ENCODE results near the gene TTBK2.

Gene TTBK2

GRCh38 chr15:42736793-42737528 lies 183.6 kb downstream of the TTBK2 start, which contains the start of gene CDAN1 (continued):
- TF ChIP-seq ZNF792 (tag by site-specific recombination; IDR thresholded peaks at IDR 0.05) (no peak), ZNF521 (tag by site-specific recombination; IDR thresholded peaks at IDR 0.05) (no peak), ZNF473 (tag by site-specific recombination; IDR thresholded peaks at IDR 0.05) (no peak), ZNF600 (tag by site-specific recombination; IDR thresholded peaks at IDR 0.05) (peak; percentile 65; the same call in 1 of the 2 replicates), ZNF175 (tag by site-specific recombination; IDR thresholded peaks at IDR 0.05) (no peak), ZNF670 (tag by site-specific recombination; IDR thresholded peaks at IDR 0.05; ENCODE audit: low read depth) (no peak), ZNF350 (tag by site-specific recombination; IDR thresholded peaks at IDR 0.05) (no peak), KLF9 (tag by site-specific recombination; IDR thresholded peaks at IDR 0.05; ENCODE audit: low read depth) (peak; percentile 60; the same call in 1 of the 2 replicates), ZBTB26 (tag by site-specific recombination; optimal IDR thresholded peaks at IDR 0.05) (peak; percentile 56), ZNF221 (tag by site-specific recombination; IDR thresholded peaks at IDR 0.05; ENCODE audit: borderline replicate concordance) (no peak), KLF17 (tag by site-specific recombination; IDR thresholded peaks at IDR 0.05) (no peak), SP3 (tag by site-specific recombination; IDR thresholded peaks at IDR 0.05) (peak; percentile 27; the same call in 1 of the 2 replicates), ZBTB20 (tag by site-specific recombination; IDR thresholded peaks at IDR 0.05) (peak; percentile 40; the same call in 1 of the 2 replicates), KLF1 (tag by site-specific recombination; IDR thresholded peaks at IDR 0.05) (0 out of 2 replicates have a peak, but pooled peaks have one; percentile 19), MEIS1 (CRISPR knock-in tag; IDR thresholded peaks at IDR 0.05; ENCODE audit: borderline replicate concordance) (no peak), ZFHX2 (tag by site-specific recombination; conservative IDR thresholded peaks at IDR 0.05) (peak; percentile 17; the same call in 1 of the 2 replicates), ZNF785 (tag by site-specific recombination; IDR thresholded peaks at IDR 0.05) (no peak)

GRCh38 chr15:42736178-42736792 lies 184.3 kb downstream of the TTBK2 start:
- H3K36me3 ChIP-seq (ENCODE audit: control insufficient read depth in 2 of 2, insufficient read depth in 1 of 2, low read length in 2 of 2): peaks cover 2 to 42% of the 10 kb centered on the region in 2 experiments
- peak overlapping the region; percentile 69; the same call in 1 of the 2 replicates for H3K27ac ChIP-seq (ENCODE audit: extremely low read depth, low read depth, low read length)
- H3K4me1 ChIP-seq (ENCODE audit: control insufficient read depth, insufficient read depth, low read length): peaks cover 4% of the 10 kb centered on the region; the same call in 1 of the 2 replicates
- ChIA-PET CTCF (interaction anchor here (0.6 to 1.0 kb wide), 2 partner anchors 190 to 495 kb away, joined by 3 read pairs; no protein-coding TSS in a partner anchor), POLR2A (no interaction called here)
- H3K4me3 ChIP-seq (ENCODE audit: low read depth, low read length): peak overlapping the region; percentile 85
- no peaks in the 10 kb centered on the region for H3K9me3 ChIP-seq (ENCODE audit: control insufficient read depth, insufficient read depth, low read depth, low read length)
- no peak for TF ChIP-seq ZNF677 (tag by site-specific recombination; IDR thresholded peaks at IDR 0.05)
- no peak for TF ChIP-seq ZNF645 (tag by site-specific recombination; IDR thresholded peaks at IDR 0.05)
- peak; percentile 53; the same call in 1 of the 2 replicates for TF ChIP-seq ZBTB17 (tag by site-specific recombination; IDR thresholded peaks at IDR 0.05)
- TF ChIP-seq ZIC2 (tag by site-specific recombination; IDR thresholded peaks at IDR 0.05): peak; percentile 58
- TF ChIP-seq GLIS2 (tag by site-specific recombination; IDR thresholded peaks at IDR 0.05): 0 out of 2 replicates have a peak, but pooled peaks have one; percentile 13
- no peak for TF ChIP-seq ZNF585B (tag by site-specific recombination; IDR thresholded peaks at IDR 0.05)
- no peak for TF ChIP-seq REPIN1 (tag by site-specific recombination; IDR thresholded peaks at IDR 0.05; ENCODE audit: low read depth)
- TF ChIP-seq ZNF16 (tag by site-specific recombination; IDR thresholded peaks at IDR 0.05; ENCODE audit: low read depth): no peak
- TF ChIP-seq HOXC10 (CRISPR knock-in tag; IDR thresholded peaks at IDR 0.05): no peak
- TF ChIP-seq GLIS1 (tag by site-specific recombination; IDR thresholded peaks at IDR 0.05): peak; percentile 56; the same call in 1 of the 2 replicates
- TF ChIP-seq ZNF302 (tag by site-specific recombination; IDR thresholded peaks at IDR 0.05; ENCODE audit: low read depth): no peak
- no peak for TF ChIP-seq SP7 (tag by site-specific recombination; IDR thresholded peaks at IDR 0.05)
- TF ChIP-seq ZBTB8A (tag by site-specific recombination; IDR thresholded peaks at IDR 0.05): no peak
- TF ChIP-seq ZNF792 (tag by site-specific recombination; IDR thresholded peaks at IDR 0.05): no peak
- TF ChIP-seq ZFP41 (tag by site-specific recombination; IDR thresholded peaks at IDR 0.05; ENCODE audit: borderline replicate concordance): no peak
- TF ChIP-seq ZNF670 (tag by site-specific recombination; IDR thresholded peaks at IDR 0.05; ENCODE audit: low read depth): no peak
- no peak for TF ChIP-seq ZFP37 (tag by site-specific recombination; IDR thresholded peaks at IDR 0.05)
- no peak for TF ChIP-seq ZBTB1 (tag by site-specific recombination; IDR thresholded peaks at IDR 0.05)
- no peak for TF ChIP-seq YY1 (tag by site-specific recombination; IDR thresholded peaks at IDR 0.05)
- TF ChIP-seq TRIM28 (IDR thresholded peaks at IDR 0.05; ENCODE audit: borderline replicate concordance, low read length): no peak
- TF ChIP-seq ZBTB21 (tag by site-specific recombination; IDR thresholded peaks at IDR 0.05): no peak

All from HEK293 (cell line).